CD4-positive, alpha-beta T cell (primary cell): ENCODE measurements around the gene TNFSF18. TPM values are rescaled to one million over a fixed set of nuclear protein-coding genes. Genes with fewer than 3 reads are reported as not detected.

Experiments
- ATAC-seq: fragments of 200-7000 bp; cut with Tn5 transposase; one replicate; pipeline ENCODE4 v1.10.0; 2022; ENCODE audit warnings: mild to moderate bottlenecking; ENCODE audit not compliant: poor library complexity
- CTCF ChIA-PET: fragments of 350-600 bp; sonication (Branson Sonifier 250); formaldehyde crosslinking; loops from one replicate; lab custom pipeline; 2021; ENCODE audit warnings: antibody characterized with exemption, inconsistent platforms; lab: Charles Lee
- POLR2A ChIA-PET: fragments of 350-600 bp; sonication (Branson Sonifier 250); formaldehyde crosslinking; loops from one replicate; lab custom pipeline; 2021; ENCODE audit warnings: antibody characterized with exemption, inconsistent platforms; lab: Charles Lee
- DNase-seq, 14 experiments: peaks; one replicate each; pipeline ENCODE4 v3.0.0-alpha.2; 2013 to 2020; ENCODE audit warnings: mixed read lengths in 2 of 14
- H3K27ac ChIP-seq, 2 donors: one replicate each; pipeline versions ENCODE4 v1.5.1 to v1.7.0; 2013; ENCODE audit warnings: low read length in 2 of 2, low read depth in 1 of 2, mild to moderate bottlenecking in 1 of 2
- H3K27me3 ChIP-seq, 2 experiments: 1 replicate in 1 of 2; 2 replicates in 1 of 2; pipeline versions ENCODE4 v1.6.1 to v1.7.0; 2013; ENCODE audit warnings: low read length in 2 of 2, control low read depth in 1 of 2, mild to moderate bottlenecking in 1 of 2, moderate library complexity in 1 of 2; ENCODE audit not compliant: insufficient read depth in 2 of 2, control insufficient read depth in 1 of 2
- H3K36me3 ChIP-seq: one replicate; pipeline ENCODE4 v1.6.1; 2013; ENCODE audit warnings: low read length, control low read depth; ENCODE audit not compliant: insufficient read depth
- H3K4me1 ChIP-seq: one replicate; pipeline ENCODE4 v1.6.1; 2013; ENCODE audit warnings: low read length, control low read depth; ENCODE audit not compliant: insufficient read depth
- H3K4me3 ChIP-seq: one replicate; pipeline ENCODE4 v1.5.1; 2013; ENCODE audit warnings: mild to moderate bottlenecking, low read length, moderate library complexity
- H3K9me3 ChIP-seq, 2 experiments: 1 replicate in 1 of 2; 2 replicates in 1 of 2; pipeline versions ENCODE4 v1.6.1 to v1.7.0; 2013; ENCODE audit warnings: low read length in 2 of 2, mild to moderate bottlenecking in 2 of 2, control low read depth in 1 of 2, moderate library complexity in 1 of 2; ENCODE audit not compliant: control insufficient read depth in 1 of 2, insufficient read depth in 1 of 2
- H3K27ac Mint-ChIP-seq: one replicate; pipeline ENCODE4 v1.8.0; 2020; ENCODE audit warnings: mixed read lengths
- H3K27me3 Mint-ChIP-seq: one replicate; pipeline ENCODE4 v1.8.0; 2021; ENCODE audit warnings: mixed read lengths
- H3K36me3 Mint-ChIP-seq: one replicate; pipeline ENCODE4 v1.8.0; 2021; ENCODE audit warnings: low read depth, mixed read lengths
- H3K4me1 Mint-ChIP-seq: one replicate; pipeline ENCODE4 v1.8.0; 2021; ENCODE audit warnings: low read depth, mixed read lengths
- H3K4me3 Mint-ChIP-seq: one replicate; pipeline ENCODE4 v1.8.0; 2020; ENCODE audit warnings: mild to moderate bottlenecking, mixed read lengths
- H3K9me3 Mint-ChIP-seq: one replicate; pipeline ENCODE4 v1.8.0; 2020; ENCODE audit warnings: mixed read lengths
- CTCF ChIP-seq: fragments of 200-600 bp; IDR thresholded peaks from one replicate; pipeline ENCODE4 v1.8.0; 2022; ENCODE audit warnings: antibody characterized with exemption, mild to moderate bottlenecking
- intact Hi-C, 2 experiments: fragments of 100-400 bp; cut with DNase I in 1 of 2; cut with micrococcal nuclease in 1 of 2; formaldehyde crosslinking; loops; one replicate each; pipeline versions ENCODE4 v1.15.1 to v1.9.0; 2023 to 2025; cut with DNase I, micrococcal nuclease
- total RNA-seq, 174 experiments: library from RNA in 2 of 174; stranded (reverse) in 2 of 174; gene quantifications; one replicate each; pipeline ENCODE4 v1.2.3 and lab custom pipeline; 2021 to 2026

The TNFSF18 gene
- total RNA-seq, 2 experiments from 2014 or later = not detected

GRCh38 chr1:173012126-173012525, 38.6 kb downstream of the TNFSF18 start:
- H3K27me3 Mint-ChIP-seq = no peaks in the 10 kb centered on the region
- H3K9me3 Mint-ChIP-seq = no peaks in the 10 kb centered on the region
- no peak for DNase-seq
- intact Hi-C loops = no loop called here
- H3K4me3 Mint-ChIP-seq = no peak overlapping the region
- H3K4me1 Mint-ChIP-seq = no peaks in the 10 kb centered on the region
- Histone ChIP-seq H3K27me3 (no peaks in the 10 kb centered on the region), H3K9me3 (no peaks in the 10 kb centered on the region), H3K27ac (no peak overlapping the region), H3K4me3 (no peak overlapping the region), H3K4me1 (no peaks in the 10 kb centered on the region), H3K36me3 (no peaks in the 10 kb centered on the region)
- POLR2A ChIA-PET = no interaction called here
- TF ChIP-seq CTCF = no peak
- CTCF ChIA-PET = interaction anchor here (1.2 kb wide), 1 partner anchor 12 kb away, joined by 3 read pairs; no protein-coding TSS in a partner anchor
- no peaks in the 10 kb centered on the region for H3K36me3 Mint-ChIP-seq
- H3K27ac Mint-ChIP-seq = no peak overlapping the region
- no peak for ATAC-seq

- POLR2A ChIA-PET = no interaction called here
- Mint-ChIP-seq H3K4me3 (no peak overlapping the region), H3K4me1 (peaks cover 12% of the 10 kb centered on the region), H3K27me3 (no peaks in the 10 kb centered on the region), H3K36me3 (no peaks in the 10 kb centered on the region), H3K27ac (no peak overlapping the region), H3K9me3 (no peaks in the 10 kb centered on the region)
- Histone ChIP-seq H3K36me3 (no peaks in the 10 kb centered on the region), H3K4me3 (no peak overlapping the region), H3K4me1 (no peaks in the 10 kb centered on the region), H3K9me3 (no peaks in the 10 kb centered on the region), H3K27me3 (no peaks in the 10 kb centered on the region), H3K27ac (no peak overlapping the region)
- no peak for TF ChIP-seq CTCF
- DNase-seq = peak in 3 of 14 experiments; percentile 7 to 48 (median 24)
- CTCF ChIA-PET = no interaction called here
- intact Hi-C loops = no loop called here
- no peak for ATAC-seq
Measured at GRCh38 chr1:173009597-173009996, 41.1 kb downstream of the TNFSF18 start.

GRCh38 chr1:173005196-173005864, 45.4 kb downstream of the TNFSF18 start:
- Histone ChIP-seq H3K9me3 (peaks cover 0 to 4% of the 10 kb centered on the region in 2 experiments), H3K4me3 (no peak overlapping the region), H3K27ac (no peak overlapping the region), H3K36me3 (no peaks in the 10 kb centered on the region), H3K4me1 (no peaks in the 10 kb centered on the region), H3K27me3 (no peaks in the 10 kb centered on the region)
- peaks cover 12% of the 10 kb centered on the region for H3K4me1 Mint-ChIP-seq
- H3K36me3 Mint-ChIP-seq = no peaks in the 10 kb centered on the region
- POLR2A ChIA-PET = no interaction called here
- no peak for TF ChIP-seq CTCF
- ATAC-seq (no peak), DNase-seq (no peak)
- H3K9me3 Mint-ChIP-seq = no peaks in the 10 kb centered on the region
- no peaks in the 10 kb centered on the region for H3K27me3 Mint-ChIP-seq
- H3K4me3 Mint-ChIP-seq = no peak overlapping the region
- intact Hi-C loops = no loop called here
- no peak overlapping the region for H3K27ac Mint-ChIP-seq
- CTCF ChIA-PET = no interaction called here
